Measurements from ENCODE around the gene CAPS. TPM values are rescaled to one million over a fixed set of nuclear protein-coding genes. Genes with fewer than 3 reads are reported as not detected.

Gene CAPS
- total RNA-seq, 1 donor from 2014 or later = 1.7 TPM

- DNase-seq (ENCODE audit: low read depth in 2 of 2) = peak in 1 of 2 donors; percentile 42
These were observed 21.9 kb upstream of the CAPS start for GRCh38 chr19:5891938-5892771.

GRCh38 chr19:5892772-5893275 lies 21.2 kb upstream of the CAPS start:
- no peak for DNase-seq (ENCODE audit: low read depth in 2 of 2)

DNA sequence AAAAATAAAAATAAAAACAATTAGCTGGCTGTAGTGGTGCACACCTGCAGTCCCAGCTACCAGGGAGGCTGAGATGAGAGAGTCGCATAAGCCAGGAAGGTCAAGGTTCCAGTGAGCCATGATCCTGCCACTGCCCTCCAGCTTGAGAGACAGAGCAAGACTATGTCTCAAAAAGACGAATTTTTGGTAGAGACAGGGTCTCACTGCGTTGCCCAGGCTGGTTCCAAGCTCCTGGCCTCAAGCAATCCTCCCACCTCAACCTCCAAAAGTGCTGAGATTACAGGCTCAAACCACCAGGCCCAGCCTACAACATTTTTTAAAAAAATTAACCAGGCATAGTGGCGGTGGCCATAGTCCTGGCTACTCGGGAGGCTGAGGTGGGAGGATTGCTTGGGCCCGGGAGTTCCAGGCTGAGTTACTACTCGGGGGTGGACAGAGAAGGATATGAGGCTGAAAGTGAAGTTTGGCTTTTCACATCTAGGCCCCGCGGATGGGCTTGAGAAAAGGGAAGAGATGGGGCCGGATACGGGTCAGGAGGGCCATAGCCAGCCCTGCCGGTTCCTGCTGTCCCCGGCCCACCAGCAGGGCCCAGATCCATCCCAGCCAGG lies 20.7 kb upstream of the CAPS start:
- no peak for DNase-seq (ENCODE audit: low read depth in 2 of 2)

DNA sequence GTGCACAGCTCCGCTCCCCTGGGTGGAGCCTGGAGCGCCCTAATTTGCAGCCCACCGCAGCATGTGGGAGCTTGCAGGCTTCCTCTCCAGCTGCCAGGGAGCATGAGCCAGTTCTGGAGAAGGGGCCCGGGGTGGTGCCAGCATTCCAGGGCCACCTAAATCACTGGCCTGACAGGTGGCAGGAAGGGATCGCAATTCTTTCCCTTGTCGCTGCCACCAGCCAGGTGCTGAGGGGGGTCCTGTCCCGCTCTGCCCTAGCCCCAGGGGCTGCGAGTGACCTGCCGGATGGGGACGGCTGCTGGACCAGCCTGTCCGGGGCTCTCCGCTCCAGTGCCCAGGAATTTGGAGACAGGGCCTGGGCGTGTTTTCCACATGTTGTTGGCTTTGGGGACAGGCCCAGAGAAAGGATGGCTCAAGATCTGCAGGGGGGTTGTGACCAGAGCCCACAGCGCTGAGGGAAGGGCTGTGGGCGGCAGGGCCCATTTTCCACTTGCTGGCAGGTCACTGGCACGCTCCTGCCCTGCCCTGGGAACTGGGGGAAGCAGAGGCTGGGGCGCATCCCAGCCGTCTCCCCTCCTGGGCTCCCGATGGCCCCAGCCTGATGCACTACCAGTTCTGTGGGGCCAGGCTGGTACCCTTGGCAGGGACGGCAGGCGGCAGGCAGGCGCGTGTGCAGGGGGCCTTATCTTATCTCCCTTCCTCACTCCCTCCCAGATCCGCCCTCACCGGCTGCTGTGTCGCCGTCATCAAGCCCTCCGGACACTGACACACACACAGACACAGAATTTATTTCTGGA lies 19.9 kb upstream of the CAPS start:
- no peak for DNase-seq (ENCODE audit: low read depth in 2 of 2)

- DNase-seq (ENCODE audit: low read depth in 2 of 2) = no peak
These were observed 19.2 kb upstream of the CAPS start for GRCh38 chr19:5894704-5895349.

- DNase-seq (ENCODE audit: low read depth in 2 of 2) = no peak
These were observed 18.6 kb upstream of the CAPS start for GRCh38 chr19:5895409-5895808.

GRCh38 chr19:5895890-5896289 lies 18.2 kb upstream of the CAPS start:
- DNase-seq (ENCODE audit: low read depth in 2 of 2) = no peak

GRCh38 chr19:5896365-5897076 lies 17.5 kb upstream of the CAPS start:
- no peak for DNase-seq (ENCODE audit: low read depth in 2 of 2)

GRCh38 chr19:5897189-5897969 lies 16.7 kb upstream of the CAPS start:
- no peak for DNase-seq (ENCODE audit: low read depth in 2 of 2)

DNA sequence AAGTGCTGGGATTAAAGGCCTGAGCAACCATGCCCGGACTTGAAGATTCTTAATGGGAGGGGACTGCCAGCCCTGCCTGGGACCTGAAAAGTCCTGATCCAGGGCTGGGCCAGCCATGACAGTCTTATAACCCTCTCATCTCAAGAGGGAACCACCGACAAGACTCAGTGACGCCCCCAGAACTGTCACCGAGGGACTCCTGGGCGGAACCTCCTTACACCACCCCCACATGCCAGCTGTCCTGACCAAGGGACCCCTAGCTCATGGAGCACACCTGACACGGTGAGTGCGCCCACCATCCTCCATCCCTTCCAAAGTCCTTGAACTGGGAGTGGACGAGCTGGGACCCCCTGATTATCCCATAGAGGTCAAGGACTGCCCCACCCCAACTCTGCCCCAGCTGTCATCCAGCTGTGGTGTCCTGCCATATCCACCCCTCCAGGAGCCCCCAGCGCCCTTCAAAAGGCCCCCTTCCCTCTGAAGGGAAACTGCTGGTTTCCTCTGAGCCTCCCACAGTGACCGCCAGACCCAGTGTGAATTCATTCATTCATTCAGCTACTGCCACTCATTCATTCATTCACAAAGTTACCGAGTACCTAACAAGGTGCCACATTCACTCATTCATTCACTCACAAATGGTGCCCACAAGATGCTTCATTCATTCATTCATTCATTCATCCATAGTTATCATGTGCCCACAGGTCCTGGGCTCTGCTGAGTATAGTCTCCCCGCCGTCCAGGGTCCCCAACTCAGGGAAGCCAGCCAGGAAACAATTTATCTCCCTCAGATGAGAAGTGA lies 14.1 kb upstream of the CAPS start:
- no peak for DNase-seq (ENCODE audit: low read depth in 2 of 2)

DNA sequence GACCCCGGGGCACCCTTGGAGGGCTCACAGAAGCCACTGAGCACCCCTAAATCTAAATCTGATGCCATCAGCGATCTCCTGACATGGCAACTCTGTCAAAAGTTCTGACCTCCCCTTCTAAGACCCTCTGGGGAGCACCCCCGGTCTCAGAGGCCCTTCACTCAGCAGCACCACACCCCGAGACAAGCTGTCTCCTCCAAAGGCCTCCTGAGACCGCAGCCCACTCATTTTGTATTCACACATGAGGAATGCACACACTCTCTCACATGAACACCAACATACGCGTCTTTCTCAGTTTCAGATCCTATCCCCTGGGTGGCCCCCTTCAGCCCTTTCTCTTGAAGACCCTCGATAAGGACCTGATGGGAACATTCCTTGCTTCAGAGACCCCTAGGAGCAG lies 13.1 kb upstream of the CAPS start:
- DNase-seq (ENCODE audit: low read depth in 2 of 2) = no peak

DNA sequence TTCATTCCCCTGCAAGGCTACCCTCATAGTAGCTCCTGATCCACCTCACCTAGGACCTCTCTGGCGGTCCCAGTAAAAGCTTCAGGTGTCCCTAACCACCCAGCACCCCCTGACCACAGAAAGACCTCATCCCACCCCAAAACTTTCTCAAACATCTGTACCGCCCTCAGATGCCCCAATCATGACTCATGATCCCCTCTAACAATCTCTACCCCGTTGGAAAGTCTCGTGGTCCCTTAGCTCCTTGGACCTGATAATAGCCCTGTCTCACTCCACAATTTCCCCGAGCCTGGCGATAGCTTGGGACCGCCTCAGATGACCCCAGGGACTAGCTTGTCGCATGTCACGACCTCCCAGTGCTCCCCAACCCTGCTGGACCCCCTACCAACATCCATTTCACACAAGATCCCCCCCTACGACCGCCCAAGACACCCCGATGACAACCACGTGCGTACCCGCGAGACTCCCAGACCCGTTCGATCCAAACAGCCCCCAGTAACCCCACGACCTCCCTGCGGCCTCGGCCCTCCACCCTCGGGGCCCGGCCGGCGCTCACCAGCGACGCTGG lies 10.9 kb upstream of the CAPS start:
- peak in 1 of 2 donors; percentile 36 for DNase-seq (ENCODE audit: low read depth in 2 of 2)

GRCh38 chr19:5903624-5904351 lies 10.3 kb upstream of the CAPS start, which contains the start of gene NDUFA11:
NDUFA11 (minus strand) TSS chr19:5903790; CDS start chr19:5903708, 82 bp downstream.
- peak; percentile 89 to 99 for DNase-seq (ENCODE audit: low read depth in 2 of 2)

GRCh38 chr19:5904352-5905113 lies 9.5 kb upstream of the CAPS start, which contains the start of gene VMAC:
VMAC (plus strand) TSS chr19:5904872; CDS start chr19:5904891, 19 bp downstream.
- DNase-seq (ENCODE audit: low read depth in 2 of 2) = peak; percentile 100

DNA sequence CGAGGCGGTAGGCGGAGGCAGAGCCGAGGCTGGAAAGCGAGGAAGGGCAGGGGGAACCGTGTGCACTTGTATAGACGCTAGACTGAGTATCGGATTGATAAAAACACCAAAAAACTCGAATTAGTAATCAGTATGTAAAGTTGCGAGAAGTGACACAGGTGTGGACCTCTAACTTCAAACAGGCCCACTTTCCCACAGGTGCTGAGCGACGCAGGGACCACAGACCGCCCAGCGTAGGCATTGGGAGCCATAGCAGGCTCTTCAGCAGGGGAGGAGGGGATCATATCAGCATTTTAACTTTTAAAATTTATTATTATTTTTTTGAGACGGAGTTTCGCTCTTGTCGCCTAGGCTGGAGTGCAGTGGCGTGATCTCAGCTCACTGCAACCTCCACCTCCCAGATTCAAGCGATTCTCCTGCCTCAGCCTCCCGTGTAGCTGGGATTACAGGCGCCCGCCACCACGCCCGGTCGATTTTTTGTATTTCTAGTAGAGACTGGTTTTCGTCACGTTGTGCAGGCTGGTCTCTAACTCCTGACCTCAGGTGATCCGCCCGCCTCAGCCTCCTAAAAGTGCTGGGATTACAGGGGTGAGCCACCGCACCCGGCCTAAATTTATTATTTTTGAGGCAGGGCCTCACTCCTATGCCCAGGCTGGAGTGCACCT lies 8.8 kb upstream of the CAPS start:
- DNase-seq (ENCODE audit: low read depth in 2 of 2) = no peak

DNA sequence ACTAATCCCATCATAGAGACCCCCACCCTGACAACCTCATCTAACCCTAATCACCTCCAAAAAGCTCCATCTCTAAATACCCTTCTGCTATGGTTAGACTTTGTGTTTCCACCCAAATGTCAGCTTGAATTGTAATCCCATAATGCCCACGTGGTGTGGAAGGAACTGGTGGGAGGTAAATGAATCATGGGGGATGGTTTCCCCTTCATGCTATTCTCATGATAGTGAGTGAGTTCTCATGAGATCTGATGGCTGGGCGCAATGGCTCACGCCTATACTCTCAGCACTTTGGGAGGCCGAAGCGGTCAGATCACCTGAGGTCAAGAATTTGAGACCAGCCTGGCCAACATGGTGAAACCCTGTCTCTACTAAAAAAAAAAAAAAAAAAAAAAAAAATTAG lies 6.8 kb upstream of the CAPS start:
- peak; percentile 16 to 41 for DNase-seq (ENCODE audit: low read depth in 2 of 2)

Data from dermis microvascular lymphatic vessel endothelial cell (primary cell).